Activated naive CD8-positive, alpha-beta T cell treated with anti-CD3 and anti-CD28 coated beads, Interleukin-2, amount 10 ng/mL, durations not matched to agents 7 days and 5 days (primary cell): Measurements from ENCODE around the gene TRERF1. TPM values are rescaled to one million over a fixed set of nuclear protein-coding genes. Genes with fewer than 3 reads are reported as not detected.

ENCODE experiments used
- ATAC-seq: fragments of 150-1000 bp; cut with Tn5 transposase; one replicate; pipeline ENCODE4 v1.10.0; 2021; ENCODE audit warnings: low read depth, moderate library complexity
- POLR2A ChIA-PET: fragments of 350-600 bp; sonication (Branson Sonifier 250); formaldehyde crosslinking; loops from one replicate; lab custom pipeline; 2021; ENCODE audit warnings: antibody characterized with exemption; lab: Charles Lee
- DNase-seq: peaks from one replicate; pipeline ENCODE4 v3.0.0; 2021
- H3K27ac Mint-ChIP-seq: one replicate; pipeline ENCODE4 v1.8.0; 2022; ENCODE audit warnings: mild to moderate bottlenecking, mixed read lengths
- H3K27me3 Mint-ChIP-seq: one replicate; pipeline ENCODE4 v1.8.0; 2022; ENCODE audit warnings: mild to moderate bottlenecking, moderate library complexity, mixed read lengths
- H3K36me3 Mint-ChIP-seq: one replicate; pipeline ENCODE4 v1.8.0; 2021; ENCODE audit warnings: mild to moderate bottlenecking, mixed read lengths
- H3K4me1 Mint-ChIP-seq: one replicate; pipeline ENCODE4 v1.8.0; 2021; ENCODE audit warnings: mixed read lengths
- H3K4me3 Mint-ChIP-seq: one replicate; pipeline ENCODE4 v1.8.0; 2022; ENCODE audit warnings: mild to moderate bottlenecking, moderate library complexity, mixed read lengths
- H3K9me3 Mint-ChIP-seq: one replicate; pipeline ENCODE4 v1.8.0; 2021; ENCODE audit warnings: mixed read lengths
- total RNA-seq, 2 experiments: library from RNA; stranded (reverse); gene quantifications; one replicate each; pipeline ENCODE4 v1.2.3, GENCODE V29; 2021

TRERF1 gene
- total RNA-seq, 2 experiments from 2014 or later = 21.4 to 21.6 TPM

- ATAC-seq = no peak
- Mint-ChIP-seq H3K36me3 (peaks cover 15% of the 10 kb centered on the region), H3K4me3 (no peak overlapping the region), H3K27ac (peak overlapping the region; percentile 46), H3K4me1 (peaks cover 52% of the 10 kb centered on the region), H3K27me3 (no peaks in the 10 kb centered on the region), H3K9me3 (no peaks in the 10 kb centered on the region)
- POLR2A ChIA-PET = interaction anchor here (1.5 kb wide), 1 partner anchor 13 kb away, joined by 5 read pairs; no protein-coding TSS in a partner anchor
- no peak for DNase-seq
These were observed 71.3 kb downstream of the TRERF1 start for GRCh38 chr6:42380228-42380979.

GRCh38 chr6:42378536-42378935 is 73.2 kb downstream of the TRERF1 start:
- Mint-ChIP-seq H3K27ac (peak overlapping the region; percentile 85), H3K9me3 (no peaks in the 10 kb centered on the region), H3K4me1 (peaks cover 52% of the 10 kb centered on the region), H3K36me3 (peaks cover 13% of the 10 kb centered on the region), H3K27me3 (no peaks in the 10 kb centered on the region), H3K4me3 (peak overlapping the region; percentile 70)
- DNase-seq (no peak), ATAC-seq (peak; percentile 11)
- POLR2A ChIA-PET = interaction anchor here (0.6 to 2.3 kb wide), 6 partner anchors 10 to 1146 kb away, joined by 3 to 16 read pairs (median 6); partner anchors contain the start of gene TRERF1

DNA sequence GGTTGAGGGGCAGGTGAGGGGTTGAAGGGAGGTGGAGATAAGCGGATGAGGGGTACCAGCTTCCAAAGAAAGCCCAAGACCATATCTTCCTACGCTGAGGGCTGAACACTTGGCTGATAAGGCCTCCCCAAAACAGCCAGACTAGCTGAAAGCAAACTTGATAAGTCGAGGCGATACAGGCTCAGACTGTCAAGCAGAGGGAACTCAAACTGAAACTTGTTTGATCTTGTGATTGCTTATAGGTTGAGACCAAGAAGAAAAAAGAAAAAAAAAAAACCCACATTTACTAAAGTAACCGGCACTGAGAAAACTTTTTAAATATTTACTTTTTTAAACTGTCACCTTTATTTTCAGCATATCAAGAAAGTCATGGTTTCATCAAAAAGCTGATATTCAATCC is 73.6 kb downstream of the TRERF1 start:
- Mint-ChIP-seq H3K27me3 (no peaks in the 10 kb centered on the region), H3K4me1 (peaks cover 48% of the 10 kb centered on the region), H3K9me3 (no peaks in the 10 kb centered on the region), H3K27ac (peak overlapping the region; percentile 85), H3K4me3 (peak overlapping the region; percentile 70), H3K36me3 (peaks cover 9% of the 10 kb centered on the region)
- peak; percentile 87 for ATAC-seq
- POLR2A ChIA-PET = interaction anchor here (0.6 to 2.3 kb wide), 6 partner anchors 9 to 1146 kb away, joined by 3 to 16 read pairs (median 5); partner anchors contain the start of gene TRERF1
- no peak for DNase-seq

GRCh38 chr6:42375007-42375635 is 76.6 kb downstream of the TRERF1 start:
- Mint-ChIP-seq H3K27me3 (no peaks in the 10 kb centered on the region), H3K4me1 (peaks cover 42% of the 10 kb centered on the region), H3K36me3 (peaks cover 11% of the 10 kb centered on the region), H3K9me3 (no peaks in the 10 kb centered on the region), H3K4me3 (no peak overlapping the region), H3K27ac (peak overlapping the region; percentile 47)
- POLR2A ChIA-PET = no interaction called here
- ATAC-seq (no peak), DNase-seq (no peak)

DNA sequence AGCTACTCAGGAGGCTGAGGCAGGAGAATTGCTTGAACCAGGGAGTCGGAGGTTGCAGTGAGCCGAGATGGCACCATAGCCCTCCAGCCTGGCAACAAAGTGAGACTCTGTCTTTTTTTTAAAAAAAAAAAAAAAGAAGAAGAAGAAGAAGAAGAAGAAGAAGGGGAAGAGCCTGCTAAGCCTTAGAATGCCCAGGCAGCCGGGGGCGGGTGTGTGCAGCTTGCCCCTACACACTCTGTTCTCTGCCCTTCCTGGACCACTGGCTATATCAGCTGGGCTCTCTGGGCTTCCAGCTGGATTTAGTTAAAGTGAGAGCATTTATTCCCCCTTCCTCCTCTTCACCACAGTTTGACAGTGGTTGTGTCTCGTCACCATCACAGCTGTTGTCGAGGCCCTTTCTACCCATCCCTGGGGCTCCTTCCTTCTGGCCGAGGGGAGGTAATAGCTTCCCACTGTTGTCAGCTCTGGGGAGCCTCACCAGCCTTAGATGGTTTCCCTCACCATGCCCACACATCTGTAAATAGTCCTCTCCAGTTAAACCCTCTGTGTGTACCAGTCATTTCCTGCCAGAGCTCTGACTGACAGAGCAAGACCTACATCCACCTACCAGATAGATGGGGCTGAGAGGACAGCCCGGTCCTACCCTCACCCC is 77.6 kb downstream of the TRERF1 start:
- ATAC-seq (peak; percentile 51), DNase-seq (no peak)
- Mint-ChIP-seq H3K9me3 (no peaks in the 10 kb centered on the region), H3K4me3 (peak overlapping the region; percentile 13), H3K4me1 (peaks cover 43% of the 10 kb centered on the region), H3K27ac (peak overlapping the region; percentile 3), H3K27me3 (no peaks in the 10 kb centered on the region), H3K36me3 (peaks cover 17% of the 10 kb centered on the region)
- POLR2A ChIA-PET = interaction anchor here (0.8 to 0.9 kb wide), 2 partner anchors 15 to 79 kb away, joined by 3 to 6 read pairs; no protein-coding TSS in a partner anchor

- Mint-ChIP-seq H3K4me3 (peak overlapping the region; percentile 7), H3K27ac (no peak overlapping the region), H3K9me3 (no peaks in the 10 kb centered on the region), H3K36me3 (peaks cover 17% of the 10 kb centered on the region), H3K4me1 (peaks cover 41% of the 10 kb centered on the region), H3K27me3 (no peaks in the 10 kb centered on the region)
- POLR2A ChIA-PET = no interaction called here
- ATAC-seq = no peak
- DNase-seq = no peak
These were observed 79.0 kb downstream of the TRERF1 start for GRCh38 chr6:42372699-42373098.

DNA sequence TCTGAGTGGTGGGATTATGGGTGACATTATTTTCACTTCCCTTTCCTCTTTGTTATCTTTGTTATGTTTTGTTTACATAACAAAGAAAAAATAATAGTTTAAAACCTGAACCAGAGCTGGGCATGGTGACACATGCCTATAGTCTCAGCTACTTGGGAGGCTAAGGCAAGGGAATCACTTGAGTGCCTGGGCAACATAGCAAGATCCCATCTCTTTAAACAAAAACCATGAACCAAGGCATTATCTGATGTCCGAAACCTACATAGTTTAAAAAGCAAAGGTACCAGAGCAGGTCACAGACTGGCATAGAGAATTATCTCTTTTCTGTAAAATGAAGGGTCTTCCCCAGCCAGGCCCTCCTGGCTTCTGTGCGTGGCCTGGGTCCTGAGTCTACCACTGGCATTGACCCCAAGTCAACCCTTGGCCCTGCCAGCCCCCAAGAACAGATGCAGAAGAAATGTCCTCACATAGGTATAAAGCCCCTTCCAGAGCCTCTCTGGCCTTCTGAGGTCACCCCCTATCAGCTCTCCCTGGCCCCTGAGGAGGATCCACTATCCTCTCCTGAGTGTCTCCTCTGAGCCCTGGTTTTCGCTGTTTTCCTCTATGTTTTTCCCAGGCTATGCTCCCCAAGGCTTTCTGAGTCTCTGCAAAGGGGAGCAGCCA is 81.3 kb downstream of the TRERF1 start:
- no peak for ATAC-seq

GRCh38 chr6:42369568-42369967 is 82.2 kb downstream of the TRERF1 start:
- peaks cover 56% of the 10 kb centered on the region for H3K4me1 Mint-ChIP-seq
- H3K27ac Mint-ChIP-seq = peak overlapping the region; percentile 68
- ATAC-seq (peak; percentile 16), DNase-seq (no peak)
- H3K27me3 Mint-ChIP-seq = no peaks in the 10 kb centered on the region
- H3K36me3 Mint-ChIP-seq = peaks cover 21% of the 10 kb centered on the region
- POLR2A ChIA-PET = interaction anchor here (1.4 kb wide), 1 partner anchor 20 kb away, joined by 8 read pairs; no protein-coding TSS in a partner anchor
- no peaks in the 10 kb centered on the region for H3K9me3 Mint-ChIP-seq
- peak overlapping the region; percentile 60 for H3K4me3 Mint-ChIP-seq

More for the DNA sequence above, 81.3 kb downstream of the TRERF1 start:
- POLR2A ChIA-PET = no interaction called here
- peaks cover 21% of the 10 kb centered on the region for H3K36me3 Mint-ChIP-seq
- no peak overlapping the region for H3K27ac Mint-ChIP-seq
- H3K27me3 Mint-ChIP-seq = no peaks in the 10 kb centered on the region
- no peak for DNase-seq
- peaks cover 52% of the 10 kb centered on the region for H3K4me1 Mint-ChIP-seq
- no peaks in the 10 kb centered on the region for H3K9me3 Mint-ChIP-seq
- no peak overlapping the region for H3K4me3 Mint-ChIP-seq

- peaks cover 59% of the 10 kb centered on the region for H3K4me1 Mint-ChIP-seq
- DNase-seq (peak; percentile 59), ATAC-seq (peak; percentile 84)
- POLR2A ChIA-PET = interaction anchor here (0.8 to 1.9 kb wide), 7 partner anchors 8 to 82 kb away, joined by 3 to 23 read pairs (median 5); no protein-coding TSS in a partner anchor
- H3K9me3 Mint-ChIP-seq = no peaks in the 10 kb centered on the region
- peak overlapping the region; percentile 77 for H3K4me3 Mint-ChIP-seq
- H3K36me3 Mint-ChIP-seq = peaks cover 29% of the 10 kb centered on the region
- peak overlapping the region; percentile 81 for H3K27ac Mint-ChIP-seq
- no peaks in the 10 kb centered on the region for H3K27me3 Mint-ChIP-seq
These were observed 83.5 kb downstream of the TRERF1 start for GRCh38 chr6:42368181-42368580.

- ATAC-seq = peak; percentile 43
- H3K27me3 Mint-ChIP-seq = no peaks in the 10 kb centered on the region
- POLR2A ChIA-PET = interaction anchor here (0.8 to 1.9 kb wide), 9 partner anchors 9 to 89 kb away, joined by 3 to 23 read pairs (median 5); no protein-coding TSS in a partner anchor
- peak; percentile 43 for DNase-seq
- no peaks in the 10 kb centered on the region for H3K9me3 Mint-ChIP-seq
- H3K36me3 Mint-ChIP-seq = peaks cover 33% of the 10 kb centered on the region
- H3K27ac Mint-ChIP-seq = peak overlapping the region; percentile 81
- H3K4me3 Mint-ChIP-seq = peak overlapping the region; percentile 77
- H3K4me1 Mint-ChIP-seq = peaks cover 55% of the 10 kb centered on the region
These were observed 84.2 kb downstream of the TRERF1 start for GRCh38 chr6:42367353-42368011.

GRCh38 chr6:42366999-42367352 is 84.8 kb downstream of the TRERF1 start:
- POLR2A ChIA-PET = interaction anchor here (0.8 to 1.9 kb wide), 10 partner anchors 10 to 88 kb away, joined by 3 to 23 read pairs (median 4); no protein-coding TSS in a partner anchor
- Mint-ChIP-seq H3K27ac (peak overlapping the region; percentile 81), H3K4me3 (peak overlapping the region; percentile 77), H3K4me1 (peaks cover 54% of the 10 kb centered on the region), H3K27me3 (no peaks in the 10 kb centered on the region), H3K9me3 (no peaks in the 10 kb centered on the region), H3K36me3 (peaks cover 34% of the 10 kb centered on the region)
- no peak for ATAC-seq
- DNase-seq = no peak
